ENCODE data around the gene ADAMTSL3. TPM values are rescaled to one million over a fixed set of nuclear protein-coding genes. Genes with fewer than 3 reads are reported as not detected.

Gene ADAMTSL3
- total RNA-seq, 1 donor: not detected

DNA sequence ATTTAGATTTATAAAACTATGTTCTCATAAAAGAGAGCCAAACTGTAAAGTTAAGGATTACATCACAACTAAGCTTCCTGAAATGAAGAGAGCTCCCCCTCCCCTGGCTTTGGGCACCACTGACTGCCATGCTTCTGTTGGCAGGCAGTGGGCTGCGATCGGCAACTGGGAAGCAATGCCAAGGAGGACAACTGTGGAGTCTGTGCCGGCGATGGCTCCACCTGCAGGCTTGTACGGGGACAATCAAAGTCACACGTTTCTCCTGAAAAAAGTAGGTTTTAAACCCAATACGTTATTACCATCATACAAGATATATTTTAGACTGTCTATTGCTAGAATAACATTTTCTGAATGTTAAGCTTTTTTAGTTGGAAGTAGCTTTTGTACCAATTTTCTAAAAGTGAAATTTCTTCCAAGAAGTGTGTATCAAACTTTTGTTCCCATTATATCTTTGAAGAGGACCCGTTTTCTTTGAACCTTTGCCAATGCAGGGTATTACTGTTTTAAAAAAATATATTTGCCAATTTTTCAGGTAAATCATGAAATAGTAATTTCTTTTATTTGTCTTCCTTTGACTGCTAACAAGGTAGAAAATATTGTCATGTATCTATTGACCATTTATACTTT lies 184.1 kb downstream of the ADAMTSL3 start:
- Histone ChIP-seq H3K4me3 (ENCODE audit: low read length) (no peak overlapping the region), H3K27me3 (ENCODE audit: insufficient read depth, low read length) (no peaks in the 10 kb centered on the region), H3K9me3 (ENCODE audit: low read depth, low read length) (no peaks in the 10 kb centered on the region), H3K4me1 (ENCODE audit: insufficient read depth, low read length) (no peaks in the 10 kb centered on the region)

GRCh38 chr15:83838763-83839162 lies 184.8 kb downstream of the ADAMTSL3 start:
- no peaks in the 10 kb centered on the region for H3K4me1 ChIP-seq (ENCODE audit: insufficient read depth, low read length)
- no peaks in the 10 kb centered on the region for H3K27me3 ChIP-seq (ENCODE audit: insufficient read depth, low read length)
- H3K4me3 ChIP-seq (ENCODE audit: low read length): no peak overlapping the region
- H3K9me3 ChIP-seq (ENCODE audit: low read depth, low read length): no peaks in the 10 kb centered on the region

GRCh38 chr15:83842281-83842680 lies 188.4 kb downstream of the ADAMTSL3 start:
- Histone ChIP-seq H3K4me1 (ENCODE audit: insufficient read depth, low read length) (no peaks in the 10 kb centered on the region), H3K27me3 (ENCODE audit: insufficient read depth, low read length) (no peaks in the 10 kb centered on the region), H3K4me3 (ENCODE audit: low read length) (no peak overlapping the region), H3K9me3 (ENCODE audit: low read depth, low read length) (no peaks in the 10 kb centered on the region)

GRCh38 chr15:83843471-83843871 lies 189.5 kb downstream of the ADAMTSL3 start:
- Histone ChIP-seq H3K27me3 (ENCODE audit: insufficient read depth, low read length) (no peaks in the 10 kb centered on the region), H3K4me1 (ENCODE audit: insufficient read depth, low read length) (no peaks in the 10 kb centered on the region), H3K9me3 (ENCODE audit: low read depth, low read length) (no peaks in the 10 kb centered on the region), H3K4me3 (ENCODE audit: low read length) (no peak overlapping the region)

DNA sequence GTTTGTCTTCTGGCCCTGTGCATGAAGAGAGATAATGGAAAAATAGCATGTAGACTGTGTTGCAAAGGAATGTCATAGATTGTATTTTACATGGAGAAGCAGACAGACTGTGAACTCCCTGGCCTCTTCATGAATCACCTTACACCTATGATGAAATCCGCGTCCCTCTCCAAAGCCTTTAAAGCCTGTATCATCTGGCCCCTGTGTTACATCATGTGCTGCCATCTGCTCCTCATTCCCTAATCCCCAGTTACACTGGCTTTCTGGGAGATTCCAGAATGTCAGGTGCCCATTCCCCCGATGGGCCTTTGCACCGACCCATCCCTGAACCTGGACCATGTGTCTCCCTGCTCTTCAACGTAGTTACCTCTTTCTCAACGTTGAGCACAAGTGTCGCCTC lies 190.8 kb downstream of the ADAMTSL3 start:
- no peak overlapping the region for H3K4me3 ChIP-seq (ENCODE audit: low read length)
- H3K9me3 ChIP-seq (ENCODE audit: low read depth, low read length): no peaks in the 10 kb centered on the region
- H3K27me3 ChIP-seq (ENCODE audit: insufficient read depth, low read length): no peaks in the 10 kb centered on the region
- H3K4me1 ChIP-seq (ENCODE audit: insufficient read depth, low read length): no peaks in the 10 kb centered on the region

GRCh38 chr15:83845230-83845629 lies 191.3 kb downstream of the ADAMTSL3 start:
- Histone ChIP-seq H3K4me1 (ENCODE audit: insufficient read depth, low read length) (no peaks in the 10 kb centered on the region), H3K27me3 (ENCODE audit: insufficient read depth, low read length) (no peaks in the 10 kb centered on the region), H3K9me3 (ENCODE audit: low read depth, low read length) (no peaks in the 10 kb centered on the region), H3K4me3 (ENCODE audit: low read length) (no peak overlapping the region)

DNA sequence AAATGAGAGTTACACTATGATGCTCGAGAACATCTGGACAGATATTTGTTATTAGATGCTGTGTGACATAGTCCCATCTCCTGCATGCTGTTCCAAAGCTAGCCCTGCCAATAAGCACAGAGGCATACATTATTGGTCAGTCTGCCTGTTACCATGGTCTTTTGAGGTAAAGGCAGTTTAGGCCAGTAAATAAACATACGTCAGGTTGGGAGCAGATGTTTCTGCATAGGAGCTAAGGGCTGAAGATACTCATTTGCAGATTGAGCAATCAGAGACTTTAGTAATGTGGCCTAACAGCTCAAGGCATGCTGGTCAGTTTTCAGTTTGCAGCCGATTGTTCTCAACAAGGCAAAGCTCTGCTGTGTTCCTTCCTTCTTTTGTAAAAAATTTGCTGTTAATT lies 192.9 kb downstream of the ADAMTSL3 start:
- Histone ChIP-seq H3K4me1 (ENCODE audit: insufficient read depth, low read length) (no peaks in the 10 kb centered on the region), H3K9me3 (ENCODE audit: low read depth, low read length) (no peaks in the 10 kb centered on the region), H3K4me3 (ENCODE audit: low read length) (no peak overlapping the region), H3K27me3 (ENCODE audit: insufficient read depth, low read length) (no peaks in the 10 kb centered on the region)

DNA sequence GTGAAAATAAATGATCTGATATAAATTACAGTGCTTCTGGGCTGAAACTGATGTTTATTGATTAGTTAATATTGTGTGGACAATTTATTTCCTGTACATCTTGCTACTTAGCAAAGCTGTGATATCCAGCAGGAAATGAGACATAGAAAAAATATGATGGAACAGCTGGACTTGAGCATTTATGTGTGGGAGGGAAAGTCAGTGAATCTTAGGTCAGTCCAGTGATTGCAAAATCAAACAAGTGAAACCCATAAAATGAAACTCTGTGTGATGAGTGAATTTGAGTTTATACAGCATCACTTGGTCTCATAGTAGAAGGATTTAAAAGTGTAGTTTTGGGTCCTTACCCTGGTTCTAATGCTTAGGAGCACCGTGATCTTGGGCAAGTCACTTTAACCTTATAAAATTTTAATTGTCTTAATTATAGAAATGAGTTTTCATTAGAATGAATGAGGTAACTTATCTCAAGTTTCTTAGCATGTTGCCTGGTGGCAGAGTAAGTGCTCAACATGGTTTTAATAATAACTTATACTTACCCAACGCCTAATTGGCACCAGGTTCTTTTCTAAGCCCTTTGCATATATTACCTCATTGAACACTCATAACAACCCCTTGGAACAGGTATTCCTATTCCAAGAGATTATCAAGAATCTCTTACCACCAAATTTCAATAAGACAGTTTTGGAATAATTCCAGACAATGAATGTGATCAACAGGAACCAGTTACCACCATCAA lies 194.6 kb downstream of the ADAMTSL3 start:
- H3K4me1 ChIP-seq (ENCODE audit: insufficient read depth, low read length): no peaks in the 10 kb centered on the region
- H3K9me3 ChIP-seq (ENCODE audit: low read depth, low read length): no peaks in the 10 kb centered on the region
- H3K27me3 ChIP-seq (ENCODE audit: insufficient read depth, low read length): no peaks in the 10 kb centered on the region

DNA sequence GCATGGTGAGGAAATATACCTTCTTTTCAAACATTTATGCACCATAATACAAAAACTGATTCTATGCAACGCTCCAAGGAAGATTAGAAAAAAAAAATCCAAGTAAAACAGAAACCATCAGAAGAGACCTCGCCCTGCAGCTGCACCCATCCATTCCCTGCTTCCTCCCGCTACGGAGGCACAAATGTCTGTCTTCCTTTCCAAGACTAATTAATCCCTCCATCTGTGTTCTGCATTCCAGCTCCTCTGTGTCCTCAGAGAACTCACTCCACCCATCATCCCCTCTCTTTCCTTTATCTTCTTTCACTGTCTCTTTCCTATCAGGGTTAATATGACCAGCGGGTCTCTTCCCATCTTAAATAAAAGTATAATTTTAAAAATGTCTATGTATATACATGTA lies 196.1 kb downstream of the ADAMTSL3 start:
- Histone ChIP-seq H3K4me1 (ENCODE audit: insufficient read depth, low read length) (no peaks in the 10 kb centered on the region), H3K9me3 (ENCODE audit: low read depth, low read length) (no peaks in the 10 kb centered on the region), H3K4me3 (ENCODE audit: low read length) (no peak overlapping the region), H3K27me3 (ENCODE audit: insufficient read depth, low read length) (no peaks in the 10 kb centered on the region)

More for the DNA sequence above, 194.6 kb downstream of the ADAMTSL3 start:
- no peak overlapping the region for H3K4me3 ChIP-seq (ENCODE audit: low read length)

GRCh38 chr15:83850501-83851245 lies 196.8 kb downstream of the ADAMTSL3 start:
- Histone ChIP-seq H3K27me3 (ENCODE audit: insufficient read depth, low read length) (no peaks in the 10 kb centered on the region), H3K4me1 (ENCODE audit: insufficient read depth, low read length) (no peaks in the 10 kb centered on the region), H3K9me3 (ENCODE audit: low read depth, low read length) (no peaks in the 10 kb centered on the region), H3K4me3 (ENCODE audit: low read length) (no peak overlapping the region)

DNA sequence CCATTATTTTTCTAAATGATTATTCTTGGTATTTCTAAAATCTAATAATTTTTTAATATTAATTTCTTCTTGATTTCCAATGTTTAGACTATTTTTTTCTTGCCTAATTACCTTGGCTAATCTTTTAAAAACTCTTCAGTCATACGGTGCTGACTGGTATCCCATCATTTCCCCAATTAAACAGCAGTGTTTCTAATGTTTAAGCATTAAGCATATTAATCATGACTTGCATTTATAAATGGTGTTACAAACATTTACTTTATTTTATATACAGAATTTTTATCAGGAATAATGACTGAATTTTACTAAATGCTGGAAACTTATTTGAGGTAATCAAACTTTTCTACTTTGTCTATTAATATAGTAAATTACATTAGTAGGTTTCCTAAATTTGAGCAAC lies 199.3 kb downstream of the ADAMTSL3 start:
- no peaks in the 10 kb centered on the region for H3K27me3 ChIP-seq (ENCODE audit: insufficient read depth, low read length)
- H3K9me3 ChIP-seq (ENCODE audit: low read depth, low read length): no peaks in the 10 kb centered on the region
- H3K4me1 ChIP-seq (ENCODE audit: insufficient read depth, low read length): no peaks in the 10 kb centered on the region
- H3K4me3 ChIP-seq (ENCODE audit: low read length): no peak overlapping the region

DNA sequence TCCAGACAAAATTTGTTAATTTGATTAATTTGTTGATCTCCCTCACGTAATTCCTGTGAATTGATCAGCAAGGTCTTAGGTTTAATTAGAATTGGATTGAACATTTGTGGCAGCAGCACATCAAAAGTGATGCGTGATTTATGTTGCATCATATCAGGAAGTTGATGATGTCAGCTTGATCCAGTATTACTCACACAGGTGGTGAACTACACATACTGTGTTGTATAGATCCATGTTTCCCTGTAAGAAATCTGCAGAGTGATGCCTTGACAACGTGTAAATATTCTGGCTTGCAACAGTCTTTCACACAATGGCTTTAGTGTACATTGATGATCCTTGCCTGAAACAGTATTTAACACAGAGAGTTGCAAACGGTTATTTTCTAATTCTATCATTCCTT lies 200.4 kb downstream of the ADAMTSL3 start:
- Histone ChIP-seq H3K4me3 (ENCODE audit: low read length) (no peak overlapping the region), H3K4me1 (ENCODE audit: insufficient read depth, low read length) (no peaks in the 10 kb centered on the region), H3K27me3 (ENCODE audit: insufficient read depth, low read length) (no peaks in the 10 kb centered on the region), H3K9me3 (ENCODE audit: low read depth, low read length) (no peaks in the 10 kb centered on the region)

GRCh38 chr15:83854950-83855707 lies 201.2 kb downstream of the ADAMTSL3 start:
- Histone ChIP-seq H3K9me3 (ENCODE audit: low read depth, low read length) (no peaks in the 10 kb centered on the region), H3K4me3 (ENCODE audit: low read length) (no peak overlapping the region), H3K4me1 (ENCODE audit: insufficient read depth, low read length) (no peaks in the 10 kb centered on the region), H3K27me3 (ENCODE audit: insufficient read depth, low read length) (no peaks in the 10 kb centered on the region)

DNA sequence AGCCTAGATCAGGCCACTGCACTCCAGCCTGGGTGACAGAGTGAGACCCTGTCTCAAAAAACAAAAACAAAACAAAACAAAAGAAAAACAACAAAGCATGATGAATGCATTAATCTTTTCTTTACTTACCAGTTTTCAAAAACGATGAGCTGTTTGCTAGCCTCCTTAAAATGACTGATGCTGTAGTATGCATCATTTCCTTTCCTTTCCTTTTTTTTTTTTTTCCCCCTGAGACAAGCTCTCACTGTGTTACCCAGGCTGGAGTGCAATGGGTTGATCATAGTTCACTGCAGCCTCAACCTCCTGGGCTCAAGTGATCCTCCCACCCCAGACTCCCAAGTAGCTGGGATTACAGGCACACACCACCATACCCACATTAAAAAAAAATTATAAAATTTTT lies 202.0 kb downstream of the ADAMTSL3 start:
- no peaks in the 10 kb centered on the region for H3K9me3 ChIP-seq (ENCODE audit: low read depth, low read length)
- no peak overlapping the region for H3K4me3 ChIP-seq (ENCODE audit: low read length)
- no peaks in the 10 kb centered on the region for H3K27me3 ChIP-seq (ENCODE audit: insufficient read depth, low read length)
- no peaks in the 10 kb centered on the region for H3K4me1 ChIP-seq (ENCODE audit: insufficient read depth, low read length)
